RPMI7951 (cell line): ENCODE measurements around the gene TFIP11. TPM values are rescaled to one million over a fixed set of nuclear protein-coding genes. Genes with fewer than 3 reads are reported as not detected.

Source experiments
- DNase-seq: peaks from one replicate; pipeline ENCODE4 v3.0.0-alpha.2; 2012; ENCODE audit warnings: low read depth
- total RNA-seq: library from RNA; depleted of rRNA; stranded (reverse); fragments of >200 nt; shearing (Covaris generic); gene quantifications from 2 replicates; pipeline ENCODE4 v1.2.3, GENCODE V29; 2014; rRNA removed

TFIP11 gene
- 21.6 and 28.3 TPM in 2 replicates for total RNA-seq

DNA sequence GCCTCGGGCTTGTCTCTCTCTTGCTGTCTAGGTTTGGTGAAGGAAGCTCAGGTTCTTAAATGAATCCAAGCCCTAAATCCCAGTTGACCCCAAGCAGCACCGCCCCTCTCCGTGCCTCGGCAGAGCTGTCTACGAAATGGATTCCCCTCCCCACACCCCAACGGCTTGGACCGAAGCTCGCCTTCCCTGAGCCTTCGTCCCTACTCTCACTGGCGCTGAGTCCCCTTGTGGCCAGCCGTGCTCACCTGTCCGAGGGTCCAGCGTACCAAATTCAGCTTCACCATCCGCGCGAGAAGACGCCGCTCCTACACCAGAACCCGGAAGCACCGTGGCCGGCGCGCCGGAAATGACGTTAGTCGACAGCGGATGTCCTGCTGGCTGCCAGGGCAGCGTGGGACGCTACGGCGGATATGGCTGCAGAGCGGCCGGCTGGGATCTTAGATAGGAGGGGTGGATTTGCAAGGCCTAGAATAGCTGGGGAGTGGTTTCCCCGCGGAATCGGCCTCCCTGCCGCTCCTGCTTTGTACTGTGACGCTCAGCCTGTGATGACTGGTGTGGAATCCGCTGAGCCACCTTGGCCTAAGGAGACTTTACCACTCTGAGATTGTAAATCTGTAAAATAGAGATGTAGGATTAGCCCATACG lies at the start of gene TFIP11:
TFIP11 (minus strand) TSS at position 325 of the 645 bp plus-strand sequence. CDS start 2,201 bp downstream, outside the sequence.
- DNase-seq, result peak; percentile 85

- DNase-seq, result no peak
Observed at GRCh38 chr22:26561756-26562417, 49.6 kb upstream of the TFIP11 start.

- DNase-seq, result no peak
Observed at GRCh38 chr22:26559961-26560575, 47.8 kb upstream of the TFIP11 start.

- no peak for DNase-seq
Observed at GRCh38 chr22:26558248-26558895, 46.1 kb upstream of the TFIP11 start.

DNA sequence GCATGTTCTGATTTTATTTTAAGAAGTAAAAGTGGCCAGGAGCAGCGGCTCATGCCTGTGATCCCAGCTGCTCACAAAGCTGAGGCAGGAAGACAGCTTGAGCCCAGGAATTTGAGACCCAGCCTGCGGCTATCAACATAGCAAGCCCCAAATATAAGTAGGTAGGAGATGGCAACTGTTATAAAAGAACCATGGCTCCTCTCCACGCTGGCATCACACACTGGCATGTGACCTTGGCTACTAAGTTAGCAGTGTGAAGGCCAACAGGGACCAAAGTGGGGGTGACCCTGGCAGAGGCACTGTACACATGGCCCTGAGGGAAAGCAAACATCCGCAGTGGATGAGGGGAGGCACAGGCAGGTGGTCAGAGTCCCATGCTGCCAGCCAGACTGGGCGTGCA lies 44.6 kb upstream of the TFIP11 start:
- no peak for DNase-seq

DNA sequence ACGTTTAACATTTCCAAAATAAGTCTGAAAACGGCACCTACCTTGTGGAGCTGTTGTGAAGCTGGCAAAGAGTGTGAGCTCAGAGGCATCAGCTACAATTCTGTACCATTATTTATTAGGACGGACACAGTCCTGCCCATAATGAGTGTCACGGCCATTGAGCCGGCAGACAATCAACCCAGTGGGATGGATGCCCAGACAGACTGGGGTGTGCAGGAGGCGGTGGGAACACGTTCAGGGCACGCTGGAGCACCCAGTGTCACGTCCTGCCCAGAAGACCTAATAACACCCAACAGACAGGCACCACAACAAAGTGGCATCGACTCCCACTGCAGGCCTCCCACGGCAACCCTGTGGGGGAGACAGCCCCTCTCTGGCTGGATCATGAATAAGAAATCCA lies 43.2 kb upstream of the TFIP11 start:
- DNase-seq, result no peak

- no peak for DNase-seq
Observed at GRCh38 chr22:26554956-26555355, 42.7 kb upstream of the TFIP11 start.

DNA sequence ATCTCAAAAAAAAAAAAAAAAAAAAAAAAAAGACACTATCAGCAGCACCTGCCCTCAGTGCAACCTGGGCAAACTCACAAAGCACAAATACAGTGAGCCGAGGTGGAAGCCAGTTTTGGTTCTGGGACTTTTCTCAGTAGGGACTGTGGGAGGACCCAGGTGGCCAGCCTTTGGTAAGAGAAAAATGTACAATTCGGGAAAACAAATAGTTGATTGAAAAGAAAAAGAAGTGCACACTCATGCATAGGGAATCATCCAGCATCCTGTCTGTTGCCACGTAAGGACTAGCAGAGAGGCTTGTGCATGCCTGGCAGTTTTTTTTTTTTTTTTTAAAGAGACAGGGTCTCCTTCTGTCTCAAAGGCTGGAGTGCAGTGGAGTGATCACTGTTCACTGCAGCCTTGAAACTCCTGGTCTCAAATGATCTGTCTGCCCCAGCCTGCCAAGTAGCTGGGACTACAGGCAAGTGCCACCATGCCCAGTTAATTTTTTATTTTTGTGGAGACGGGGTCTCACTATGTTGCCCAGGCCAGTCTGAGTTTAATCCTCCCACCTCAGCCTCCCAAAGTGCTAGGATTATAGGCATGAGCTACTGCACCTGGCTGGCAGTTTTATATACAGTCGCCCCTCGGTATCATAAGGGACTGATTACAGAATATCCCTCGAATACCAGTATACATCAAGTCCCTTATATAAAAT lies 40.9 kb upstream of the TFIP11 start:
- peak; percentile 79 for DNase-seq

DNA sequence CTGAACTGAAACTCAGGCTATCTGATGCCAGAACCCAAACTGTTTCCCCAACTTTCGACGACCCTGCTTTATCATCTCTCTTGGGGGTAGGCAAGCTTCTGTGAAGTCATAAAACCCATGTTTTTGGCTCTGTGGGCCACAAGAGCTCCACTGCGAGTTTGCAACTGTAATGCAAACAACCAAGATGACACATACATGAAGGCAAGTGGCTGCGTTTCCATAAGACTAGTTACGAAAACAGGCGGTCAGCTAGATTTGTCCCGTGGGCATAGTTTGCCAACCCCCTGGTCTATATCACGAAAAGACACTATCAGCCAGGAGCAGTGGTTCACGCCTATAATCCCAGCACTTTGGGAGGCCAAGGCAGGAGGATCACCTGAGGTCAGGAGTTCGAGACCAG lies 40.2 kb upstream of the TFIP11 start:
- no peak for DNase-seq

DNA sequence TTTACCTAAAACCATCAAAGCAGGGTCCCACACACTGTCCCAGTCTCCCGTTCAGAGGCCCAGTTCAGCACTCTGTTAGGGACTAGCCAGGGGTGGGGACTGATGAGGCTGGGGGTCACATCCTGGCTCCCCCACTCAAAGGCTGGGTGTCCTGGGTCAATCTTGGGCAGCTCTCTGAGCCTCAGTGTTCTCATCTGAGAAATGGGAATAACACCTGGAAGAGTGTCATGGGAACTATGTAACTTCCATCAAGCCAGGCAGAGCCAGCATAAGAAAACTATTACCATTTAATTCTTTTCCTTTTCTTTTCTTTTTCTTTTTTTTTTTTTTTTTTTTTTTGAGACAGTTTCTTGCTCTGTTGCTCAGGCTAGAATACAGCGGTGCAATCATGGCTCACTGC lies 39.3 kb upstream of the TFIP11 start:
- no peak for DNase-seq

GRCh38 chr22:26550498-26551033 lies 38.3 kb upstream of the TFIP11 start:
- DNase-seq, result peak; percentile 93

DNA sequence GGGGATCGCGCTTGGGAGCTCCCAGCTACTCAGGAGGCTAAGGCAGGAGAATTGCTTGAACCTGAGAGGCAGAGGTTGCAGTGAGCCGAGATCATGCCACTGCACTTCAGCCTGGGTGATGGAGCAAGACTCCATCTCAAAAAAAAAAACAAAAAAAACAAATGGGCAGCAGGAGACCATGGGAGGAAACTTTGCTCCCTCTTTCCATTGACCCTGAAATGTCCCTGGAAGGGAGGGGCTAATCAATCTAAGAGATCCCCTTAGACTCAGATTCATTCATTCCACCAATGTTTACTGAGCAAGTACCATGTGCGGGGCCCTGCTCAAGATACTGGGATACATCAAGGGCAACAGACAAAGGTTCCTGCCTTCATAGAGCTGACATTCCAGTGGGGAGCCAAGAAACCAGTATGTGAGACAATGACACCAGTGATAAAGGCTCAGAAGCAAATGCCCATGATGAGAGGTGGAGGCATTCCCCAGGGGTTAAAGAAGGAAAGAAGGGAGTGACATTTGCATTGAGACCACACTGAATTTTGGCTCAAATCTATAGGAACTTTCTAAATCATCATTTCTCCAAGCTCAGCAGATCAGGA lies 37.7 kb upstream of the TFIP11 start:
- no peak for DNase-seq

- no peak for DNase-seq
Observed at GRCh38 chr22:26548984-26549383, 36.7 kb upstream of the TFIP11 start.

DNA sequence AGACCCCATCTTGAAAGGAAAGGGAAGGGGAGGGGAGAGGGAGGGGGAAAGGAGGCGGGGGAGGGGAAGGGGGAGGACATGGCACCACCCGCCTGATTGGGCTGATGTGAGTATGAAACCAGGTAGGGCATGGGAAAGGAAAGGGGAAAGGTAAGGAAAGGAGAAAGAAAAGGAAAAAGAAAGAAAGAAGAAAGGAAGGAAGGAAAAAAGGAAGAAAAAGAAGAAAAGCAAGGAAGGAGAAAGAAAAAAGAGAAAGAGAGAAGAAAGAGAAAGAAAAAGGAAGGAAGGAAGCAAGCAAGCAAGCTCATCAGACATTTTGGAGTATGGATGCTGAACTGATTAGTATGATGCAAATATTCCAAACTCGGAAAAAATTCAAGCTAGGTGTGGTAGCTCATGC lies 36.0 kb upstream of the TFIP11 start:
- no peak for DNase-seq

DNA sequence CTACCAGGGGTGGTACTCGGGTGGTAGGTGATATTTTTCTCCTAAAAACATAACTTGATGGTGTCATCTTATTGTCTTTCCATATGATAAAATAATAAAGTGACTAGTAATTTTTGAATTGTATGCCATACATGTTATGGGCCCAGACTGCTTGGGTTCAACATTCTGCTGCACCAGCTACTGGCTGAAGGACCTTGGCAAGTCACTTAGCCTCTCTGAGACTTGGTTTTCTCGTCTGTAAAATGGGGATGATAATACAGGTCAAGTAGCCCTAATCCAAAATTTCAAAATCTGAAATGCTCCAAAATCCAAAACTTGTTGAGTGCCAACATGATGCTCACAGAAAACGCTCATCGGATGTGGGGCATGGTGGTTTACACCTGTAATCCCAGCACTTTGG lies 35.6 kb upstream of the TFIP11 start:
- DNase-seq, result no peak

- no peak for DNase-seq
Observed at GRCh38 chr22:26547426-26547825, 35.2 kb upstream of the TFIP11 start.

GRCh38 chr22:26546282-26546681 lies 34.0 kb upstream of the TFIP11 start:
- DNase-seq, result no peak

- no peak for DNase-seq
Observed at GRCh38 chr22:26545827-26546226, 33.6 kb upstream of the TFIP11 start.

DNA sequence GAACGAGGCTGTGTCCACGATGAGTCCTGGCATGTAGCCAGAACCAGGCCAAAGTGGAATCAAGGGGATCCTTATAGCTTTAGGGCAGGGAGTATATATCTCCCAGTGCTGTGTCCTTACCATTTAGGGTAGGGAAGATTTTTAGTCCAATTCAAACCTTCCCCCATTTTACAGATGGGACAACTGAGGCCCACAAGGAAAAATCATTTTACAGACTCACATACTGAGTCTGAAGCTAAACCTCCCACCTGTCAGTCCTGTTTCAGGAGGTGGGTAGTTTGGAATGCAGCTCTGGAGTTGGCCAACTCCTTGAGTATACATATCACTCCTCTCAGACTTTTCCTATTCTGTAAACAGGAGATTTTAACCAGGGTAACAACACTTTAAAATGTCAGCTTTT lies 33.1 kb upstream of the TFIP11 start:
- DNase-seq, result no peak

DNA sequence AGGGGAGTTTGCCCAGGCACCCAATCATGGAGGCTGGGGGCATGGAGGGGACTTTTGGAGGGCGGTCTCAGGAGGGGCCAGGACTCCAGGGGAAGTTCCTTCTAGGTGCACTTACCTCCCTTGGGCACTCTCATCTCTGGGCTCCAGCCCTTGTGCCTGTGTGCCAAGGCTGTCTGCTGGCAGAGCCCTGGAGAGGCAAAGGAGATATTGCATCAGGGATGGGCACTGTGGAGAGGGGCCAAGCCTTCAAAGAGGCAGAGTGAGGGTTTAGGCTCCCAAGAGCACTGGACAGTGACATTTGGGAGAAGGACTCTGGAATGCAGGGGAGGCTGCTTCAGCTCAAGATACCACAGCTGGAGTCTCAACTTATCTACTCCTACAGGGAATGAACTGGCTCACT lies 32.2 kb upstream of the TFIP11 start:
- DNase-seq, result no peak

DNA sequence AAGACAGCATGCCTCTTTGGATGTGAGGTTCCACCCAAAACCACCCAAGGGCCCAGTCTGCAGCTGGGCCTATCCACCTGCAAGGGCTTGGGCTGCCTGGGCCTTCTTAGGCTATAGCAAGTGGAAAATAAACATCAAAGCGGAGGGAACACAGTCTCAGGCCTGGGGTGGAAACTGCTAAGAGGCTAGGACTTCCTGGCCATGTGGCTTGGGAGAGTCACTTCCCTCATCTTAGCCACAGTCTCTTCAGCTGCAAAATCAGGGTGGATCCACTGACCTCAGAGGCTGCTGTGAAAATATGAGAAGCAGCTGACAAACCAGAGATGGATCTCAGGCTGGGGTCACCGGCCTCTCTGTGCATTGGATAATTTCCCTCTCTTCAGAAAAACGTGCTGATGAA lies 30.6 kb upstream of the TFIP11 start:
- DNase-seq, result no peak
